GM23338 (cell line): ENCODE results near the gene RNF183. TPM values are rescaled to one million over a fixed set of nuclear protein-coding genes. Genes with fewer than 3 reads are reported as not detected.

Experiments used
- ATAC-seq: fragments of 200-7000 bp; cut with Tn5 transposase; 3 replicates; pipeline ENCODE4 v1.9.1; 2020
- DNase-seq: peaks from one replicate; pipeline ENCODE4 v3.0.0-alpha.2; 2015; ENCODE audit warnings: low spot score
- H2AFZ ChIP-seq: fragments of 200-600 bp; sonication (generic); 2 replicates; pipeline ENCODE4 v1.8.0; 2016; ENCODE audit warnings: antibody characterized with exemption, mild to moderate bottlenecking, moderate library complexity
- H3F3A ChIP-seq: fragments of 200-600 bp; sonication (generic); replicated peaks from 2 replicates; pipeline ENCODE4 v1.8.0; 2017; ENCODE audit warnings: antibody characterized with exemption, mixed run types, low read depth
- H3K27ac ChIP-seq: fragments of 200-600 bp; sonication (generic); 2 replicates; pipeline ENCODE4 v1.6.1; 2016; ENCODE audit warnings: low read depth
- H3K27me3 ChIP-seq: fragments of 200-600 bp; sonication (generic); 2 replicates; pipeline ENCODE4 v1.8.0; 2016; ENCODE audit warnings: mild to moderate bottlenecking, mixed run types, moderate library complexity; ENCODE audit not compliant: insufficient read depth
- H3K36me3 ChIP-seq: fragments of 200-600 bp; sonication (generic); 2 replicates; pipeline ENCODE4 v1.8.0; 2016; ENCODE audit warnings: mild to moderate bottlenecking; ENCODE audit not compliant: insufficient read depth
- H3K4me1 ChIP-seq: fragments of 200-600 bp; sonication (generic); 2 replicates; pipeline ENCODE4 v1.8.0; 2016; ENCODE audit warnings: mild to moderate bottlenecking, moderate library complexity; ENCODE audit not compliant: insufficient read depth
- H3K4me2 ChIP-seq: fragments of 200-600 bp; sonication (generic); 2 replicates; pipeline ENCODE4 v1.7.1; 2017; ENCODE audit warnings: mixed run types
- H3K4me3 ChIP-seq: fragments of 200-600 bp; sonication (generic); 2 replicates; pipeline ENCODE4 v1.6.1; 2016; ENCODE audit warnings: mixed run types
- H3K79me2 ChIP-seq: fragments of 200-600 bp; sonication (generic); replicated peaks from 2 replicates; pipeline ENCODE4 v1.8.0; 2017; ENCODE audit warnings: mild to moderate bottlenecking; ENCODE audit not compliant: insufficient read depth
- H3K9me2 ChIP-seq: fragments of 200-600 bp; sonication (generic); 2 replicates; pipeline ENCODE4 v1.8.0; 2017; ENCODE audit not compliant: insufficient read depth
- H4K20me1 ChIP-seq: fragments of 200-600 bp; sonication (generic); replicated peaks from 2 replicates; pipeline ENCODE4 v1.8.0; 2017; ENCODE audit warnings: mild to moderate bottlenecking; ENCODE audit not compliant: insufficient read depth
- H3K27ac Mint-ChIP-seq: 2 replicates; pipeline ENCODE4 v1.8.0; 2020; ENCODE audit warnings: inconsistent platforms, mild to moderate bottlenecking, moderate library complexity, mixed read lengths
- H3K27me3 Mint-ChIP-seq: 3 replicates; pipeline ENCODE4 v1.8.0; 2022; ENCODE audit warnings: low read depth, mild to moderate bottlenecking, moderate library complexity, mixed read lengths, inconsistent platforms; ENCODE audit not compliant: insufficient read depth, poor library complexity
- H3K36me3 Mint-ChIP-seq: 3 replicates; pipeline ENCODE4 v1.8.0; 2021; ENCODE audit warnings: low read depth, mild to moderate bottlenecking, inconsistent platforms, moderate library complexity, mixed read lengths
- H3K4me1 Mint-ChIP-seq: 3 replicates; pipeline ENCODE4 v1.8.0; 2020; ENCODE audit warnings: mild to moderate bottlenecking, inconsistent platforms, mixed read lengths
- H3K4me3 Mint-ChIP-seq: 3 replicates; pipeline ENCODE4 v1.8.0; 2021; ENCODE audit warnings: moderate library complexity, mild to moderate bottlenecking, inconsistent platforms, mixed read lengths
- H3K9me3 Mint-ChIP-seq: 3 replicates; pipeline ENCODE4 v1.8.0; 2020; ENCODE audit warnings: moderate library complexity, mild to moderate bottlenecking, inconsistent platforms, mixed read lengths
- CREB1 ChIP-seq: fragments of 250-450 bp; sonication (Bioruptor Pico); IDR thresholded peaks from 2 replicates; pipeline ENCODE4 v1.5.0; 2020; ENCODE audit warnings: low read depth, mild to moderate bottlenecking, moderate library complexity
- CTCF ChIP-seq, 2 experiments: fragments of 200-600 bp in 1 of 2; sonication (generic) in 1 of 2; conservative IDR thresholded peaks; 2 replicates each; pipeline versions ENCODE4 v1.5.1 to v1.6.1; 2016 to 2017; ENCODE audit warnings: antibody characterized with exemption in 2 of 2, low read depth in 2 of 2, mild to moderate bottlenecking in 2 of 2, moderate library complexity in 1 of 2
- ETS1 ChIP-seq: IDR thresholded peaks from 2 replicates; pipeline ENCODE4 v1.6.1; 2016; ENCODE audit warnings: antibody characterized with exemption
- EZH2 ChIP-seq: fragments of 200-600 bp; sonication (generic); IDR thresholded peaks from one replicate; pipeline ENCODE4 v1.8.0; 2017; ENCODE audit warnings: antibody characterized with exemption, mild to moderate bottlenecking, low read depth; ENCODE audit not compliant: unreplicated experiment
- EZH2phosphoT487 ChIP-seq: fragments of 200-600 bp; sonication (generic); IDR thresholded peaks from one replicate; pipeline ENCODE4 v1.8.1; 2018; ENCODE audit warnings: antibody characterized with exemption; ENCODE audit not compliant: unreplicated experiment
- JUNB ChIP-seq: IDR thresholded peaks from one replicate; pipeline ENCODE4 v1.6.1; 2016; ENCODE audit warnings: antibody characterized with exemption; ENCODE audit not compliant: unreplicated experiment
- NANOG ChIP-seq: IDR thresholded peaks from 2 replicates; pipeline ENCODE4 v1.6.1; 2016; ENCODE audit warnings: antibody characterized with exemption, borderline replicate concordance
- POLR2AphosphoS5 ChIP-seq: IDR thresholded peaks from 2 replicates; pipeline ENCODE4 v1.6.1; 2016; ENCODE audit warnings: antibody characterized with exemption, low read depth
- REST ChIP-seq: IDR thresholded peaks from one replicate; pipeline ENCODE4 v1.6.1; 2018; ENCODE audit warnings: antibody characterized with exemption; ENCODE audit not compliant: unreplicated experiment
- STAT1 ChIP-seq: IDR thresholded peaks from one replicate; pipeline ENCODE4 v1.6.1; 2016; ENCODE audit warnings: antibody characterized with exemption; ENCODE audit not compliant: unreplicated experiment
- ZNF114 ChIP-seq: fragments of 250-450 bp; sonication (Bioruptor Pico); IDR thresholded peaks from 2 replicates; pipeline ENCODE4 v1.5.0; 2020; ENCODE audit warnings: mild to moderate bottlenecking, moderate library complexity
- ZNF331 ChIP-seq: fragments of 250-450 bp; sonication (Bioruptor Pico); IDR thresholded peaks from 2 replicates; pipeline ENCODE4 v1.5.0; 2020; ENCODE audit warnings: low read depth, mild to moderate bottlenecking, moderate library complexity
- polyA plus RNA-seq: library from polyadenylated mRNA; unstranded; fragments of >200 nt; fragmentation: Nextera tagmentation; extraction: Ambion mirVana; gene quantifications from 2 replicates; pipeline ENCODE4 v1.2.1, GENCODE V29; 2016
- total RNA-seq: library from RNA; depleted of rRNA; stranded (reverse); fragments of >200 nt; shearing (Covaris generic); gene quantifications from 2 replicates; pipeline ENCODE4 v1.2.3, GENCODE V29; 2014
- TF ChIP-seq, protein P1 (sequence below): fragments of 250-450 bp; sonication (Bioruptor Pico); IDR thresholded peaks from 2 replicates; pipeline ENCODE4 v1.5.0; 2020; ENCODE audit warnings: mild to moderate bottlenecking, moderate library complexity

The RNF183 gene
- total and polyA plus RNA-seq, 2 experiments from 2014 or later: 0.42 TPM; not detected in 1

- Mint-ChIP-seq H3K9me3 (no peaks in the 10 kb centered on the region), H3K4me1 (no peaks in the 10 kb centered on the region), H3K4me3 (no peak overlapping the region), H3K36me3 (no peaks in the 10 kb centered on the region), H3K27ac (no peak overlapping the region), H3K27me3 (peaks cover 2% of the 10 kb centered on the region)
- H3K4me2 ChIP-seq: no peak overlapping the region
- ATAC-seq (no peak), DNase-seq (no peak)
- no peaks in the 10 kb centered on the region for H3K4me1 ChIP-seq
- no peaks in the 10 kb centered on the region for H3K79me2 ChIP-seq
- H3K36me3 ChIP-seq: no peaks in the 10 kb centered on the region
- H3F3A ChIP-seq: no peaks in the 10 kb centered on the region
- no peak overlapping the region for H3K27ac ChIP-seq
- TF ChIP-seq ZNF114 (CRISPR knock-in tag) (no peak), REST (no peak), CTCF (conservative IDR thresholded peaks at IDR 0.05; ENCODE audit: low read depth in 2 of 2) (no peak), NANOG (no peak), POLR2AphosphoS5 (no peak), CREB1 (no peak), ETS1 (no peak), ZNF331 (CRISPR knock-in tag) (no peak), EZH2 (no peak), EZH2phosphoT487 (no peak), STAT1 (no peak), JUNB (no peak)
- TF ChIP-seq, protein P1, sequence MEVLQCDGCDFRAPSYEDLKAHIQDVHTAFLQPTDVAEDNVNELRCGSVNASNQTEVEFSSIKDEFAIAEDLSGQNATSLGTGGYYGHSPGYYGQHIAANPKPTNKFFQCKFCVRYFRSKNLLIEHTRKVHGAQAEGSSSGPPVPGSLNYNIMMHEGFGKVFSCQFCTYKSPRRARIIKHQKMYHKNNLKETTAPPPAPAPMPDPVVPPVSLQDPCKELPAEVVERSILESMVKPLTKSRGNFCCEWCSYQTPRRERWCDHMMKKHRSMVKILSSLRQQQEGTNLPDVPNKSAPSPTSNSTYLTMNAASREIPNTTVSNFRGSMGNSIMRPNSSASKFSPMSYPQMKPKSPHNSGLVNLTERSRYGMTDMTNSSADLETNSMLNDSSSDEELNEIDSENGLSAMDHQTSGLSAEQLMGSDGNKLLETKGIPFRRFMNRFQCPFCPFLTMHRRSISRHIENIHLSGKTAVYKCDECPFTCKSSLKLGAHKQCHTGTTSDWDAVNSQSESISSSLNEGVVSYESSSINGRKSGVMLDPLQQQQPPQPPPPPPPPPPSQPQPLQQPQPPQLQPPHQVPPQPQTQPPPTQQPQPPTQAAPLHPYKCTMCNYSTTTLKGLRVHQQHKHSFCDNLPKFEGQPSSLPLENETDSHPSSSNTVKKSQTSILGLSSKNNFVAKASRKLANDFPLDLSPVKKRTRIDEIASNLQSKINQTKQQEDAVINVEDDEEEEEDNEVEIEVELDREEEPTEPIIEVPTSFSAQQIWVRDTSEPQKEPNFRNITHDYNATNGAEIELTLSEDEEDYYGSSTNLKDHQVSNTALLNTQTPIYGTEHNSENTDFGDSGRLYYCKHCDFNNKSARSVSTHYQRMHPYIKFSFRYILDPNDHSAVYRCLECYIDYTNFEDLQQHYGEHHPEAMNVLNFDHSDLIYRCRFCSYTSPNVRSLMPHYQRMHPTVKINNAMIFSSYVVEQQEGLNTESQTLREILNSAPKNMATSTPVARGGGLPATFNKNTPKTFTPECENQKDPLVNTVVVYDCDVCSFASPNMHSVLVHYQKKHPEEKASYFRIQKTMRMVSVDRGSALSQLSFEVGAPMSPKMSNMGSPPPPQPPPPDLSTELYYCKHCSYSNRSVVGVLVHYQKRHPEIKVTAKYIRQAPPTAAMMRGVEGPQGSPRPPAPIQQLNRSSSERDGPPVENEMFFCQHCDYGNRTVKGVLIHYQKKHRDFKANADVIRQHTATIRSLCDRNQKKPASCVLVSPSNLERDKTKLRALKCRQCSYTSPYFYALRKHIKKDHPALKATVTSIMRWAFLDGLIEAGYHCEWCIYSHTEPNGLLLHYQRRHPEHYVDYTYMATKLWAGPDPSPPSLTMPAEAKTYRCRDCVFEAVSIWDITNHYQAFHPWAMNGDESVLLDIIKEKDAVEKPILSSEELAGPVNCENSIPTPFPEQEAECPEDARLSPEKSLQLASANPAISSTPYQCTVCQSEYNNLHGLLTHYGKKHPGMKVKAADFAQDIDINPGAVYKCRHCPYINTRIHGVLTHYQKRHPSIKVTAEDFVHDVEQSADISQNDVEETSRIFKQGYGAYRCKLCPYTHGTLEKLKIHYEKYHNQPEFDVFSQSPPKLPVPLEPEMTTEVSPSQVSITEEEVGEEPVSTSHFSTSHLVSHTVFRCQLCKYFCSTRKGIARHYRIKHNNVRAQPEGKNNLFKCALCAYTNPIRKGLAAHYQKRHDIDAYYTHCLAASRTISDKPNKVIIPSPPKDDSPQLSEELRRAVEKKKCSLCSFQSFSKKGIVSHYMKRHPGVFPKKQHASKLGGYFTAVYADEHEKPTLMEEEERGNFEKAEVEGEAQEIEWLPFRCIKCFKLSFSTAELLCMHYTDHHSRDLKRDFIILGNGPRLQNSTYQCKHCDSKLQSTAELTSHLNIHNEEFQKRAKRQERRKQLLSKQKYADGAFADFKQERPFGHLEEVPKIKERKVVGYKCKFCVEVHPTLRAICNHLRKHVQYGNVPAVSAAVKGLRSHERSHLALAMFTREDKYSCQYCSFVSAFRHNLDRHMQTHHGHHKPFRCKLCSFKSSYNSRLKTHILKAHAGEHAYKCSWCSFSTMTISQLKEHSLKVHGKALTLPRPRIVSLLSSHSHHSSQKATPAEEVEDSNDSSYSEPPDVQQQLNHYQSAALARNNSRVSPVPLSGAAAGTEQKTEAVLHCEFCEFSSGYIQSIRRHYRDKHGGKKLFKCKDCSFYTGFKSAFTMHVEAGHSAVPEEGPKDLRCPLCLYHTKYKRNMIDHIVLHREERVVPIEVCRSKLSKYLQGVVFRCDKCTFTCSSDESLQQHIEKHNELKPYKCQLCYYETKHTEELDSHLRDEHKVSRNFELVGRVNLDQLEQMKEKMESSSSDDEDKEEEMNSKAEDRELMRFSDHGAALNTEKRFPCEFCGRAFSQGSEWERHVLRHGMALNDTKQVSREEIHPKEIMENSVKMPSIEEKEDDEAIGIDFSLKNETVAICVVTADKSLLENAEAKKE: no peak
- H2AFZ ChIP-seq: no peak overlapping the region
- no peaks in the 10 kb centered on the region for H3K27me3 ChIP-seq
- no peak overlapping the region for H3K4me3 ChIP-seq
- H4K20me1 ChIP-seq: no peaks in the 10 kb centered on the region
- H3K9me2 ChIP-seq: no peaks in the 10 kb centered on the region
These were observed 12.9 kb upstream of the RNF183 start for GRCh38 chr9:113316030-113316429.
